ENCODE data around the gene PRKCG.
"Not testable (repeated sequence)": the region's sequence is repeated elsewhere in the genome, so short reads cannot be mapped to it uniquely, and the experiment has no call there.

- TF ChIP-seq SPI1, POLR2A, POLR2AphosphoS5, TAF1 (IDR thresholded peaks at IDR 0.05; ENCODE audit: low read depth, low read length): not testable (repeated sequence)
Measured at GRCh38 chr19:53832861-53833260, 49.1 kb upstream of the PRKCG start.
